GM12874 (cell line): Measurements from ENCODE around the gene ENTREP1.

Experiments used
- TF ChIP-seq, protein P1 (sequence below): IDR thresholded peaks from 2 replicates; pipeline ENCODE4 v1.5.1; 2011; ENCODE audit warnings: low read depth, mild to moderate bottlenecking, control low read depth, low read length, moderate library complexity; ENCODE audit not compliant: insufficient read depth

Gene ENTREP1

DNA sequence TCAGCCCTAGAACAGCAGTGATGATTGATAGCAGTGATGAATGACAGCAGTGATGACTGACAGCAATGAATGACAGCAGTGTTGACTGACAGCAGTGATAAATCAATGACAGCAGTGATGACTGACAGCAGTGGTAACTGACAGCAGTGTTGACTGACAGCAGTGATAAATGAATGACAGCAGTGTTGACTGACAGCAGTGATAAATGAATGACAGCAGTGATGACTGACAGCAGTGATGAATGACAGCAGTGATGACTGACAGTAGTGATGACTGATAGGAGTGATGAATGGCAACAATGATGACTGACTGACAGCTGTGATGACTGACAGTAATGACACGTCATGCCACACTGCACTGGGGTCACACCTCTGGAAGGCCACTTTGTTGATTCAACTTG, 106.8 kb downstream of the ENTREP1 start:
- TF ChIP-seq, protein P1, sequence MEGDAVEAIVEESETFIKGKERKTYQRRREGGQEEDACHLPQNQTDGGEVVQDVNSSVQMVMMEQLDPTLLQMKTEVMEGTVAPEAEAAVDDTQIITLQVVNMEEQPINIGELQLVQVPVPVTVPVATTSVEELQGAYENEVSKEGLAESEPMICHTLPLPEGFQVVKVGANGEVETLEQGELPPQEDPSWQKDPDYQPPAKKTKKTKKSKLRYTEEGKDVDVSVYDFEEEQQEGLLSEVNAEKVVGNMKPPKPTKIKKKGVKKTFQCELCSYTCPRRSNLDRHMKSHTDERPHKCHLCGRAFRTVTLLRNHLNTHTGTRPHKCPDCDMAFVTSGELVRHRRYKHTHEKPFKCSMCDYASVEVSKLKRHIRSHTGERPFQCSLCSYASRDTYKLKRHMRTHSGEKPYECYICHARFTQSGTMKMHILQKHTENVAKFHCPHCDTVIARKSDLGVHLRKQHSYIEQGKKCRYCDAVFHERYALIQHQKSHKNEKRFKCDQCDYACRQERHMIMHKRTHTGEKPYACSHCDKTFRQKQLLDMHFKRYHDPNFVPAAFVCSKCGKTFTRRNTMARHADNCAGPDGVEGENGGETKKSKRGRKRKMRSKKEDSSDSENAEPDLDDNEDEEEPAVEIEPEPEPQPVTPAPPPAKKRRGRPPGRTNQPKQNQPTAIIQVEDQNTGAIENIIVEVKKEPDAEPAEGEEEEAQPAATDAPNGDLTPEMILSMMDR = no peak

DNA sequence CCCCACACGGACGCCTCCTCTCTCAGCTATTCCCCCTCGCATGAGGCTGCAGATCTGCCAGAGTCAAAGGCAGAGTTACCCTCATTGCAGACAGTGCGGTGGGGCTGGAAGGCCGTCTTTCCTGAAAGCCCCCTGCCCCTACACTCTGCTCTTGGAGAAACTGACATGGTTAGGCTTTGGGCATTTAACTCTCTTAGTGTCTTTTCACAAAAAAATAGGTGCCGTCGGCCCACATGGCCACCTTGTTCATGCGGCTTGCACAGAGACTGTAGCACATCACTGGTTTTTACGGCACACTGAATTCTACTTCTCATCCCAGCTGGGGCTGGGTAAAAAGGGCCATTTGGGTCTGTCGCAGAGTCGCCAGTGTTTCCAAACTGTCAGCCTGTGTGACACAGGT, 107.6 kb downstream of the ENTREP1 start:
- TF ChIP-seq, protein P1 = no peak

DNA sequence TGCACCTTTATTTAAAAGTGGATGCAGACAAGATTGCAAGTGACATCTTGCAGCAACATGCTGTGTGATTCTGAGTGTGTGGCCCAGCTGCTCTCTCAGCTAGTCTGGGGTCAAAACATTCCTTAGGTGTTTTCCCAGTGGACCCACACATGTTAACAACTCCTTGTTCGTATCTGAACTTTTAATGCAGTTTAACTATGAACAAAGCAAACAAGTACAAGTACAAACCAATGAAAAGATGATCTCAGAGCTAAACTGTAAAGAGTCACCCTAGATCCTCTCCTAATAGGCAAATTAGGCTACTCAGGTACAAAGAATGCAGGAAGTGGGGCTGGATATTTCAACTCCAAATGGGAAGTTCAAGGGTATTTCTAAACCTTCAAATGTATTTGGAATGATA, 108.4 kb downstream of the ENTREP1 start:
- TF ChIP-seq, protein P1 = no peak

DNA sequence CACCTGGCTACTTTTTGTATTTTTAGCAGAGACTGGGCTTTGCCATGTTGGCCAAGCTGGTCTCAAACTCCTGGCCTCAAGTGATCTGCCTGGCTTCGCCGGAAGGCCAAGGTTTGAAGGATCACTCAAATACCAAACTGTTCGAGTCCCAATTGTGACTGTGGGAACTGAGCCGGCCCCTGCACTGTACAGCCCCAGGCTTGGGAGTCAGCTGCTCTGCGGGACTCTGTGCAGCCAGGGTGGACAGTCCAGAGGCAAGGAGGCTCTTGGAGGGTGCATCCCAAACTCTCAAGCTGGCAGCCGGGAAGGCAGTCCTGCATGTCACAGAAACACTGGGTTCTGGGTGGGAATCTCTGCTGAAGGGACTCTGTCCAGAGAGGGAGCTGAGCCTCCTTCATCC, 109.0 kb downstream of the ENTREP1 start:
- TF ChIP-seq, protein P1 = no peak
